ENCODE data around the gene LTK. TPM values are rescaled to one million over a fixed set of nuclear protein-coding genes. Genes with fewer than 3 reads are reported as not detected.
A peak's percentile ranks its signal among the peaks of the same experiment; 100 is the strongest.

LTK gene
- total and polyA plus RNA-seq, 2 of the 8 experiments (the other 6 are each of a cell fraction or from before 2014, with no cell fraction given), result 0.05 to 0.19 TPM

DNA sequence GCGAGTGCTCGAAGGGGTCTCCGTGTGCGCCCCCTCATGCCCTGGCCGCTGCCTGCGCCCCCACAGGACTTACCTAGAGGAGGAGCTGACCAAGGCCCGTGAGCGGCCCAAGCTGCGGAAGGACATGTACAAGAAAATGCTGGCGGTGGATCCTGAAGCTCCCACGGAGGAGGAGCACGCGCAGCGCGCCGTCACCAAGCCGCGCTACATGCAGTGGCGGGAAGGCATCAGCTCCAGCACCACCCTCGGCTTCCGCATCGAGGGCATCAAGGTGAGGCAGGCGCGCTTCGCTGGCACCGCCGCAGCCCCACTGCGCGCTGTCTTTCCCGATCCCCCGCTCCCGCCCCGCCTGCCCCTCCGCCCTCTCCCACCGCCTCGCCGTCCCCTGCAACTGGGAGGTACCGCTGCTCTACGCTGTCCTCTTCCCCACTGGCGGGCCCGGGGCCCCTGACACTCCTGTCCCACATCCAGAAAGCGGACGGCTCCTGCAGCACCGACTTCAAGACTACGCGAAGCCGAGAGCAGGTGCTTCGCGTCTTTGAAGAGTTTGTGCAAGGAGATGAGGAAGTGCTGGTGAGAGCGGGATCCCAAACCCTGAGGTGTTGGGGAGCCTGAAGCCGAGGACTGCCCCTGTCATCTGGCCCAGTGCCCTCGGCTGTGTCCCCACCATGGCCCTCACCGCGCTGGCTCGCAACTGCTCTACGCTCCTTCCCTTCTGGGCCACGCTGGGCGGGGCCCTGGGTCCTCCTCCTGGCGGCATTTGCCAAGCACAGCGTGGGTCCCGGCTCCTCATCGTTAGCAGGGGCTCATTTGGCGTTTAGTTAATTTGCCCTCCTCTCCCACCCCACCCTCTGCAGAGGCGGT is 11.5 kb downstream of the LTK start (continued):
- no peak for TF ChIP-seq JUND (IDR thresholded peaks at IDR 0.05; ENCODE audit: low read length)
- TF ChIP-seq POLR2A (IDR thresholded peaks at IDR 0.05; ENCODE audit: control extremely low read depth in 1 of 2, low read depth in 2 of 2, low read length in 2 of 2), result no peak
- TF ChIP-seq, protein P1, sequence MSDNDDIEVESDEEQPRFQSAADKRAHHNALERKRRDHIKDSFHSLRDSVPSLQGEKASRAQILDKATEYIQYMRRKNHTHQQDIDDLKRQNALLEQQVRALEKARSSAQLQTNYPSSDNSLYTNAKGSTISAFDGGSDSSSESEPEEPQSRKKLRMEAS (IDR thresholded peaks at IDR 0.05), result peak; percentile 10; the same call in 1 of the 2 replicates
- no peak for TF ChIP-seq BACH1 (IDR thresholded peaks at IDR 0.05; ENCODE audit: low read length)
- TF ChIP-seq YY1 (IDR thresholded peaks at IDR 0.05; ENCODE audit: low read depth, low read length), result no peak
- TF ChIP-seq CBX5 (IDR thresholded peaks at IDR 0.05; ENCODE audit: low read depth, low read length), result no peak
- peak; percentile 97 for TF ChIP-seq SUZ12 (IDR thresholded peaks at IDR 0.05; ENCODE audit: low read length)
- TF ChIP-seq RFX5 (IDR thresholded peaks at IDR 0.05; ENCODE audit: borderline replicate concordance, low read depth, low read length), result no peak
- no peak for TF ChIP-seq TAF7 (optimal IDR thresholded peaks at IDR 0.05; ENCODE audit: borderline replicate concordance, low read depth, low read length)
- TF ChIP-seq SIN3A (conservative IDR thresholded peaks at IDR 0.05 in 1 of 2, IDR thresholded peaks at IDR 0.05 in 1 of 2; ENCODE audit: low read depth in 1 of 2, low read length in 2 of 2), result no peak
- no peak for TF ChIP-seq SP2 (IDR thresholded peaks at IDR 0.05; ENCODE audit: low read length)
- no peak for TF ChIP-seq PHF8 (conservative IDR thresholded peaks at IDR 0.05; ENCODE audit: low read depth, low read length)
- TF ChIP-seq CHD2 (IDR thresholded peaks at IDR 0.05; ENCODE audit: low read length), result no peak
- no peak for TF ChIP-seq SAP30 (IDR thresholded peaks at IDR 0.05; ENCODE audit: insufficient read depth, insufficient replicate concordance, low read length)
- no peak for TF ChIP-seq KDM1A (IDR thresholded peaks at IDR 0.05; ENCODE audit: borderline replicate concordance, low read length)
- TF ChIP-seq EZH2 (IDR thresholded peaks at IDR 0.05; ENCODE audit: low read depth, low read length, severe bottlenecking), result peak; percentile 95
- TF ChIP-seq BRCA1 (IDR thresholded peaks at IDR 0.05; ENCODE audit: low read depth, low read length), result no peak
- TF ChIP-seq POU5F1 (IDR thresholded peaks at IDR 0.05; ENCODE audit: low read depth, low read length), result no peak
- TF ChIP-seq, protein P2, sequence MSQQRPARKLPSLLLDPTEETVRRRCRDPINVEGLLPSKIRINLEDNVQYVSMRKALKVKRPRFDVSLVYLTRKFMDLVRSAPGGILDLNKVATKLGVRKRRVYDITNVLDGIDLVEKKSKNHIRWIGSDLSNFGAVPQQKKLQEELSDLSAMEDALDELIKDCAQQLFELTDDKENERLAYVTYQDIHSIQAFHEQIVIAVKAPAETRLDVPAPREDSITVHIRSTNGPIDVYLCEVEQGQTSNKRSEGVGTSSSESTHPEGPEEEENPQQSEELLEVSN (IDR thresholded peaks at IDR 0.05), result 0 out of 2 replicates have a peak, but pooled peaks have one; percentile 2

All from H1 (cell line).